GM21619 (cell line): ENCODE results near the gene SPOCK1.

Experiments
- ATAC-seq: cut with Tn5 transposase; IDR thresholded peaks from one replicate; pipeline ENCODE4 v1.9.1; 2021; ENCODE audit not compliant: unreplicated experiment

SPOCK1 gene

GRCh38 chr5:137040641-137041340 lies 458.3 kb downstream of the SPOCK1 start:
- no peak for ATAC-seq

- ATAC-seq, result no peak
Observed at GRCh38 chr5:137040024-137040423, 459.1 kb downstream of the SPOCK1 start.

- no peak for ATAC-seq
Observed at GRCh38 chr5:137037848-137038247, 461.3 kb downstream of the SPOCK1 start.

GRCh38 chr5:137036640-137037039 lies 462.5 kb downstream of the SPOCK1 start:
- ATAC-seq, result no peak

GRCh38 chr5:137035480-137035878 lies 463.6 kb downstream of the SPOCK1 start:
- no peak for ATAC-seq

GRCh38 chr5:137034764-137035479 lies 464.2 kb downstream of the SPOCK1 start:
- no peak for ATAC-seq

GRCh38 chr5:137034213-137034612 lies 464.9 kb downstream of the SPOCK1 start:
- ATAC-seq, result no peak

- no peak for ATAC-seq
Observed at GRCh38 chr5:137032929-137033328, 466.2 kb downstream of the SPOCK1 start.

GRCh38 chr5:137027758-137028157 lies 471.4 kb downstream of the SPOCK1 start:
- ATAC-seq, result no peak

GRCh38 chr5:137026296-137026695 lies 472.8 kb downstream of the SPOCK1 start:
- ATAC-seq, result no peak

- no peak for ATAC-seq
Observed at GRCh38 chr5:137024044-137024443, 475.1 kb downstream of the SPOCK1 start.

GRCh38 chr5:137023371-137023770 lies 475.8 kb downstream of the SPOCK1 start:
- ATAC-seq, result no peak

- no peak for ATAC-seq
Observed at GRCh38 chr5:137022725-137023124, 476.4 kb downstream of the SPOCK1 start.

GRCh38 chr5:137022043-137022442 lies 477.1 kb downstream of the SPOCK1 start:
- ATAC-seq, result no peak

GRCh38 chr5:137019229-137019628 lies 479.9 kb downstream of the SPOCK1 start:
- ATAC-seq, result no peak

- no peak for ATAC-seq
Observed at GRCh38 chr5:137016783-137017324, 482.3 kb downstream of the SPOCK1 start.

- ATAC-seq, result peak; percentile 73
Observed at GRCh38 chr5:137015540-137016116, 483.5 kb downstream of the SPOCK1 start.

- no peak for ATAC-seq
Observed at GRCh38 chr5:137014731-137015130, 484.4 kb downstream of the SPOCK1 start.

- ATAC-seq, result no peak
Observed at GRCh38 chr5:137010226-137010625, 488.9 kb downstream of the SPOCK1 start.

GRCh38 chr5:137004279-137004678 lies 494.8 kb downstream of the SPOCK1 start:
- no peak for ATAC-seq

GRCh38 chr5:137001026-137001569 lies 498.0 kb downstream of the SPOCK1 start:
- ATAC-seq, result no peak

GRCh38 chr5:136999787-137000186 lies 499.3 kb downstream of the SPOCK1 start:
- no peak for ATAC-seq
